Vagina (tissue), 2 donors: ENCODE data around the gene RTCA.

Experiments used
- CTCF ChIP-seq, 3 experiments: fragments of 450-650 bp in 2 of 3; fragments of 200-600 bp in 1 of 3; sonication (generic) in 1 of 3; IDR thresholded peaks; one replicate each; pipeline ENCODE4 v1.5.1; 2017 to 2019; ENCODE audit warnings: antibody characterized with exemption in 3 of 3, mild to moderate bottlenecking in 2 of 3, moderate library complexity in 2 of 3
- POLR2A ChIP-seq, 2 donors: fragments of 450-650 bp; IDR thresholded peaks; one replicate each; pipeline ENCODE4 v1.6.1; 2017; ENCODE audit warnings: antibody characterized with exemption in 2 of 2, mild to moderate bottlenecking in 2 of 2, moderate library complexity in 2 of 2
- POLR2AphosphoS5 ChIP-seq, 2 donors: sonication (generic); formaldehyde crosslinking; IDR thresholded peaks; one replicate each; pipeline ENCODE4 v1.9.0; 2017; ENCODE audit warnings: antibody characterized with exemption in 2 of 2, mild to moderate bottlenecking in 2 of 2, low read depth in 1 of 2; ENCODE audit not compliant: insufficient read depth in 1 of 2

GRCh38 chr1:100239961-100240360, 26.1 kb upstream of the RTCA start:
- no peak for TF ChIP-seq CTCF (IDR thresholded peaks at IDR 0.05)
- TF ChIP-seq POLR2AphosphoS5 (IDR thresholded peaks at IDR 0.05; ENCODE audit: insufficient read depth in 1 of 2, low read depth in 1 of 2), result no peak
- TF ChIP-seq POLR2A (IDR thresholded peaks at IDR 0.05), result no peak
